ENCODE data around the gene SCRT2. TPM values are rescaled to one million over a fixed set of nuclear protein-coding genes. Genes with fewer than 3 reads are reported as not detected.

SCRT2 gene
- polyA plus RNA-seq, 1 of the 3 experiments (the other 2 are of a cell fraction) = not detected

- TF ChIP-seq REST (IDR thresholded peaks at IDR 0.05; ENCODE audit: low read depth, low read length) (no peak), MXI1 (IDR thresholded peaks at IDR 0.05; ENCODE audit: low read depth, low read length) (no peak; the same call in 1 of the 2 replicates), EZH2phosphoT487 (IDR thresholded peaks at IDR 0.05; ENCODE audit: borderline replicate concordance, low read depth) (no peak), MEF2A (IDR thresholded peaks at IDR 0.05; ENCODE audit: borderline replicate concordance, low read depth) (no peak), RAD21 (IDR thresholded peaks at IDR 0.05; ENCODE audit: low read length) (peak; percentile 60), FOSL2 (IDR thresholded peaks at IDR 0.05; ENCODE audit: borderline replicate concordance, low read depth) (peak; percentile 65; the same call in 1 of the 2 replicates), YY1 (IDR thresholded peaks at IDR 0.05; ENCODE audit: low read depth) (no peak), TAF1 (IDR thresholded peaks at IDR 0.05; ENCODE audit: borderline replicate concordance, low read depth, low read length) (no peak; the same call in 1 of the 2 replicates), GABPA (IDR thresholded peaks at IDR 0.05; ENCODE audit: low read depth) (no peak), IRF3 (IDR thresholded peaks at IDR 0.05; ENCODE audit: low read depth, low read length) (no peak), PBX3 (IDR thresholded peaks at IDR 0.05) (no peak)
These were observed 22.5 kb downstream of the SCRT2 start, which contains the start of gene SRXN1 (continued) for GRCh38 chr20:653110-653589.

- H3K4me3 ChIP-seq (ENCODE audit: low read depth in 2 of 2, low read length in 1 of 2) = peak overlapping the region; percentile 71 to 89
- peak overlapping the region; percentile 53 to 68; a peak in 2 of 4 replicates for H3K27ac ChIP-seq (ENCODE audit: low read depth in 2 of 2, low read length in 1 of 2)
- ChIA-PET POLR2A (interaction anchor here (0.6 kb wide), 2 partner anchors 87 to 91 kb away, joined by 3 read pairs; no protein-coding TSS in a partner anchor), CTCF (interaction anchor here (0.7 to 2.7 kb wide), 12 partner anchors 8 to 107 kb away, joined by 3 to 20 read pairs (median 4); no protein-coding TSS in a partner anchor)
- TF ChIP-seq REST (IDR thresholded peaks at IDR 0.05; ENCODE audit: low read depth, low read length) (no peak), MEF2A (IDR thresholded peaks at IDR 0.05; ENCODE audit: borderline replicate concordance, low read depth) (no peak), MAX (IDR thresholded peaks at IDR 0.05; ENCODE audit: low read depth) (peak; percentile 22; the same call in 1 of the 2 replicates), IRF3 (IDR thresholded peaks at IDR 0.05; ENCODE audit: low read depth, low read length) (no peak)
- H3K4me2 ChIP-seq = peak overlapping the region; percentile 86
- H3K9me2 ChIP-seq = no peaks in the 10 kb centered on the region
- H3K79me2 ChIP-seq (ENCODE audit: insufficient read depth) = peaks cover 38% of the 10 kb centered on the region
- 0 out of 2 replicates have a peak, but pooled peaks cover 7% of the 10 kb centered on the region for H4K20me1 ChIP-seq (ENCODE audit: insufficient read depth)
- H3K27me3 ChIP-seq (ENCODE audit: insufficient read depth) = no peaks in the 10 kb centered on the region
- peaks cover 0 to 17% of the 10 kb centered on the region in 2 experiments; a peak in 2 of 4 replicates for H3K4me1 ChIP-seq (ENCODE audit: control insufficient read depth in 1 of 2, insufficient read depth in 2 of 2, low read depth in 1 of 2, low read length in 1 of 2)
- peak overlapping the region; percentile 88 for H3K9ac ChIP-seq
- 4% methylated on average over 9 of the region's 36 CpGs for WGBS (ENCODE audit: low lambda C conversion rate)
- no peak for DNase-seq
- H3K36me3 ChIP-seq (replicated peaks in 1 of 2; ENCODE audit: control insufficient read depth in 1 of 2, insufficient read depth in 2 of 2, low read length in 1 of 2) = peaks cover 19 to 26% of the 10 kb centered on the region in 2 experiments
- peak overlapping the region; percentile 73; the same call in 1 of the 2 replicates for H2AFZ ChIP-seq (ENCODE audit: low read depth)
- H3K9me3 ChIP-seq = no peaks in the 10 kb centered on the region
- H3F3A ChIP-seq (replicated peaks; ENCODE audit: insufficient read depth) = no peaks in the 10 kb centered on the region
These were observed 22.9 kb downstream of the SCRT2 start for GRCh38 chr20:652615-653109.

Measured in SK-N-SH (cell line).